Upper lobe of left lung (tissue), 6 donors: ENCODE measurements around the gene SLC8A2. TPM values are rescaled to one million over a fixed set of nuclear protein-coding genes. Genes with fewer than 3 reads are reported as not detected.
"Not testable (repeated sequence)": the region's sequence is repeated elsewhere in the genome, so short reads cannot be mapped to it uniquely, and the experiment has no call there.

ENCODE experiments used
- ATAC-seq, 2 donors: fragments of 200-7000 bp; cut with Tn5 transposase; one replicate each; pipeline ENCODE4 v1.9.1; 2022; ENCODE audit warnings: mild to moderate bottlenecking in 2 of 2, moderate library complexity in 2 of 2; ENCODE audit not compliant: low FRiP score in 2 of 2
- DNase-seq, 2 donors: peaks; one replicate each; pipeline ENCODE4 v3.0.0-alpha.2; 2019 to 2020
- H3K27ac ChIP-seq, 4 donors: fragments of 200-600 bp; sonication (generic); one replicate each; pipeline ENCODE4 v1.5.1; 2016 to 2019
- H3K27me3 ChIP-seq, 4 donors: fragments of 200-600 bp; sonication (generic); one replicate each; pipeline ENCODE4 v1.5.1; 2017 to 2019
- H3K36me3 ChIP-seq, 4 donors: fragments of 200-600 bp; sonication (generic); one replicate each; pipeline ENCODE4 v1.5.1; 2016 to 2019
- H3K4me1 ChIP-seq, 4 donors: fragments of 200-600 bp; sonication (generic); one replicate each; pipeline ENCODE4 v1.5.1; 2018 to 2019
- H3K4me3 ChIP-seq, 4 donors: fragments of 200-600 bp; sonication (generic); one replicate each; pipeline ENCODE4 v1.5.1; 2017 to 2019; ENCODE audit warnings: mild to moderate bottlenecking in 2 of 4, moderate library complexity in 1 of 4
- H3K9me3 ChIP-seq, 4 donors: fragments of 200-600 bp; sonication (generic); one replicate each; pipeline ENCODE4 v1.5.1; 2018 to 2019
- EP300 ChIP-seq, 4 donors: sonication (generic); formaldehyde crosslinking; IDR thresholded peaks; one replicate each; pipeline ENCODE4 v1.5.1; 2017; ENCODE audit warnings: antibody characterized with exemption in 4 of 4, control low read depth in 2 of 4
- POLR2A ChIP-seq, 4 donors: fragments of 450-650 bp; IDR thresholded peaks; one replicate each; pipeline ENCODE4 v1.5.1; 2016 to 2017; ENCODE audit warnings: antibody characterized with exemption in 4 of 4, mild to moderate bottlenecking in 2 of 4
- POLR2AphosphoS5 ChIP-seq, 2 donors: sonication (generic); formaldehyde crosslinking; IDR thresholded peaks; one replicate each; pipeline ENCODE4 v1.5.1; 2017; ENCODE audit warnings: antibody characterized with exemption in 2 of 2
- WGBS, 2 donors: methylation state at CpG; one replicate each; pipeline ENCODE4 v1.1.5; 2017 to 2018; 5-methylcytosine and 5-hydroxymethylcytosine counted together
- total RNA-seq, 6 donors: library from RNA; depleted of rRNA in 4 of 6; stranded (reverse); fragments of >200 nt in 4 of 6; gene quantifications; one replicate each; pipeline versions ENCODE4 v1.1.0 to v1.2.1, GENCODE V29; 2016 to 2021
- TF ChIP-seq, protein P1 (sequence below), 6 experiments: fragments of 450-650 bp in 4 of 6; fragments of 200-600 bp in 2 of 6; sonication (generic) in 2 of 6; IDR thresholded peaks; one replicate each; pipeline ENCODE4 v1.5.1; 2016 to 2019; ENCODE audit warnings: antibody characterized with exemption in 6 of 6
- donor health status: DM: no; HTN: no; CAD: no; lungs with moderate emphysema.
- donor health status: DM: no; HTN: yes; CAD: no; lungs with severe emphysema.

SLC8A2 gene
- total RNA-seq, 6 donors from 2014 or later: 0.11 to 0.64 (median 0.15) TPM; not detected in 3

DNA sequence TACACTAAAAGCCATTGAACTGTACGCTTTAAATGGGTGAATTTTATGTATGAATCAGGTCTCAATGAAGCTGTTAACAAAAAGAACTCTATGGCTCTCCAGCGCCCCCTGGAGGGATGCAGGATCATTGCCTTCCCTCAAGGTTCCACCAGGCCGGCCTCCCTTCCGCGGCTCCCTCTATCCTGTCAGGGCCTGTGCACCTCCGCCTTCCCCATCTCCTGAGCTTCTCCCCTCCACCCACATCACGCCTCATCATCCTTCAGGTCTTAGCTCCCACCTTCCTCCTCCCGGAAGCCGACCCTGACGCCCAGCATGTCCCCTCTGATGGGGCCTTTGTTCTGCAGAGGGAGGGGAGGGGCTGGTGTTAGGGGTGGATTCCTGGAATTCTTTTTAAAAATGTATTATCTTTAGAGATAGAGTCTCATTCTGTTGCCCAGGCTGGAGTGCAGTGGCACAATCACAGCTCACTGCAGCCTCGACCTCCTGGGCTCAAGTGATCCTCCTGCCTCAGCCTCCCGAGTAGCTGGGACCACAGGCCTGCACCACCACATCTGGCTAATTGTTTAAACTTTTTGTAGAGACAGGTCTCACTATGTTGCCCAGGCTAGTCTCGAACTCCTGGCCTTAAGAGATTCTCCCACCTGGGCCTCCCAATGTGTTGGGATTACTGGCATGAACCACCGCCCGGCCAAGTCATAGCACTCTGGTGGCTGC lies 80.0 kb downstream of the SLC8A2 start:
- DNase-seq (peak in 1 of 2 donors; percentile 84), ATAC-seq (peak; percentile 84 to 90)
- TF ChIP-seq POLR2AphosphoS5 (IDR thresholded peaks at IDR 0.05) (no peak), POLR2A (IDR thresholded peaks at IDR 0.05) (no peak), EP300 (IDR thresholded peaks at IDR 0.05) (no peak)
- TF ChIP-seq, protein P1, sequence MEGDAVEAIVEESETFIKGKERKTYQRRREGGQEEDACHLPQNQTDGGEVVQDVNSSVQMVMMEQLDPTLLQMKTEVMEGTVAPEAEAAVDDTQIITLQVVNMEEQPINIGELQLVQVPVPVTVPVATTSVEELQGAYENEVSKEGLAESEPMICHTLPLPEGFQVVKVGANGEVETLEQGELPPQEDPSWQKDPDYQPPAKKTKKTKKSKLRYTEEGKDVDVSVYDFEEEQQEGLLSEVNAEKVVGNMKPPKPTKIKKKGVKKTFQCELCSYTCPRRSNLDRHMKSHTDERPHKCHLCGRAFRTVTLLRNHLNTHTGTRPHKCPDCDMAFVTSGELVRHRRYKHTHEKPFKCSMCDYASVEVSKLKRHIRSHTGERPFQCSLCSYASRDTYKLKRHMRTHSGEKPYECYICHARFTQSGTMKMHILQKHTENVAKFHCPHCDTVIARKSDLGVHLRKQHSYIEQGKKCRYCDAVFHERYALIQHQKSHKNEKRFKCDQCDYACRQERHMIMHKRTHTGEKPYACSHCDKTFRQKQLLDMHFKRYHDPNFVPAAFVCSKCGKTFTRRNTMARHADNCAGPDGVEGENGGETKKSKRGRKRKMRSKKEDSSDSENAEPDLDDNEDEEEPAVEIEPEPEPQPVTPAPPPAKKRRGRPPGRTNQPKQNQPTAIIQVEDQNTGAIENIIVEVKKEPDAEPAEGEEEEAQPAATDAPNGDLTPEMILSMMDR (IDR thresholded peaks at IDR 0.05): peak; percentile 77 to 88 (median 84)
- no peak overlapping the region for H3K27ac ChIP-seq
- H3K9me3 ChIP-seq: no peaks in the 10 kb centered on the region
- no peaks in the 10 kb centered on the region for H3K36me3 ChIP-seq
- H3K4me3 ChIP-seq: no peak overlapping the region
- H3K27me3 ChIP-seq: no peaks in the 10 kb centered on the region
- H3K4me1 ChIP-seq: peaks cover 0 to 5% (median 2%) of the 10 kb centered on the region in 4 donors
- 35 to 36% methylated on average over 15 of the region's 15 CpGs for WGBS, 2 donors

DNA sequence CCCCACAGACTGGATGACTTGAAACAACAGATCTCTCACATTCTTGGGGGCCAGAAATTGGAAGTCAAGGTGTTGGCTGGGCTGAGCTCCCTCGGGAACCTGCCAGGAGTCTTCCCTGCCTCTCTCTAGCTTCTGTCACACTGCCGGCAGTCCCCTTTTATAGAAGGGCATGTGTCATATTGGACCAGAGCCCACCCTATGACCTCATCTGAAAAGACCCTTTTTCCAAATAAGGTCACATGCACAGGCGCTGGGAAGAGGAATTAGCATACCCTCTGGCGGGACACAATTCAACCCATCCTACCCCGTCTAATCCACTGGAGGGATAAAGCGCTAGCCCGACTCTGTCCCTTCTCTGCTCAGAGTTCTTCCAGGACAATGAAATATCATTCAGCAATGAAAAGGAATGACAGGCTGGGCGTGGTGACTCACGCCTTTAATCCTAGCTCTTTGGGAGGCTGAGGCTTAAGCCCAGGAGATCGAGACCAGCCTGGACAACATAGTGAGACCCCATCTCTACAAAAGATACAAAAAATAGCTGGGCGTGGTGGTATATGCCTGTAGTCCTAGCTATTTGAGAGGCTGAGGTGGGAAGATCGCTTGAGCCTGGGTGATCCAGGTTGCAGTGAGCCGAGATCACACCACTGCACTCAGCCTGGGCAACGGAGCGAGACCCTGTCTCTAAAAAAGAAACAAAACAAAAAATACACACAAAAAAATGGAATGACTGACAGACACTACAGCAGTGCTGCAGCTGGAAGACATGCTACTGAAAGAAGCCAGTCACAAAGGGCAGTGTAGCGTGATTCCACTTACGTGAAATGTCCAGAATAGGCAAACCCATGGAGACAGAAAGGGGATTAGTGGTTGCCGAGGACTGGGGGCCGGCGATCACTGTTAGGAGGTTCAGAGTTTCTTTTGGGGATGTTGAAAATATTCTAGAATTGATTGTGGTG lies 80.9 kb downstream of the SLC8A2 start:
- Histone ChIP-seq H3K27ac (peak overlapping the region; percentile 41 to 88 (median 73)), H3K4me1 (peaks cover 0 to 5% (median 2%) of the 10 kb centered on the region in 4 donors), H3K4me3 (no peak overlapping the region), H3K9me3 (no peaks in the 10 kb centered on the region), H3K36me3 (no peaks in the 10 kb centered on the region), H3K27me3 (no peaks in the 10 kb centered on the region)
- 80 to 81% methylated on average over 20 of the region's 20 CpGs for WGBS, 2 donors
- no peak for ATAC-seq
- no peak for DNase-seq
- TF ChIP-seq, protein P1 (IDR thresholded peaks at IDR 0.05): no peak
- no peak for TF ChIP-seq POLR2A (IDR thresholded peaks at IDR 0.05)
- TF ChIP-seq EP300 (IDR thresholded peaks at IDR 0.05): no peak
- TF ChIP-seq POLR2AphosphoS5 (IDR thresholded peaks at IDR 0.05): no peak

DNA sequence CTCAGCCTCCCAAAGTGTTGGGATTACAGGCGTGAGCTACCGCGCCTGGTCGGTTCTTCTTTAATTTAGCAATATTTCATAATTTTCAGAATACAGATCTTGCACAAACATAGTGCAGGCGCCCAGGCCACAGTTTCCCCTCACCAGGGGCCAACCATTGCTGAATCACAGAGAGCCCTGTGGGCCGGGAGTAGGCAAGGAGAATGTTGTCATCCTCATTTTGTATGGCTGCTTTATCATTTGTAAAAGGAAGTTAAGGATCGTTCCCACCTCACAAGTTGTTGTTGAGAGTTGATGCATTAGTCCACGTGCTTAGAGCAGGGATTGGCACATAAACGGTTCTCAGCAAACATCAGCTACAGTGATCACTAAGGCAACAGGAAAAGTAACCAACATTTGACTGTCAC lies 82.5 kb downstream of the SLC8A2 start:
- DNase-seq: peak in 1 of 2 donors; percentile 73
- H3K4me1 ChIP-seq: peaks cover 0 to 5% (median 2%) of the 10 kb centered on the region in 4 donors

DNA sequence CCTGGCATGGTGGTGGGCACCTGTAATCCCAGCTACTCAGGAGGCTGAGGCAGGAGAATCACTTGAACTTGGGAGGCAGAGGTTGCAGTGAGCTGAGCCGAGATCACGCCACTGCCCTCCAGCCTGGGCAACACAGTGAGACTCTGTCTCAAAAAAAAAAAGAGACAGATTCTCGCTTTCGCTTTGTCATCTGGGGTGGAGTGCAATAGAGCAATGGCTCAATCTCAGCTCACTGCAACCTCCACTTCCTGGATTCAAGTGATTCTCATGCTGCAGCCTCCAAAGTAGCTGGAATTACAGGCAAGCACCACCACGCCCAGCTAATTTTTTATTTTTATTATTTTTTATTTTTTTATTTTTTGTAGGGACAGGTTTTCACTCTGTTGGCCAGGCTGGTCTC lies 83.0 kb downstream of the SLC8A2 start:
- H3K4me3 ChIP-seq, H3K27me3 ChIP-seq, H3K9me3 ChIP-seq, H3K4me1 ChIP-seq, H3K36me3 ChIP-seq: not testable (repeated sequence)
- peak in 1 of 2 donors; percentile 48 for DNase-seq
- peak overlapping the region; percentile 63 to 88 (median 79) for H3K27ac ChIP-seq
- ATAC-seq: peak; percentile 60 to 69
- WGBS, 2 donors: 76 to 80% methylated on average over 5 of the region's 5 CpGs

More for the DNA sequence above, 82.5 kb downstream of the SLC8A2 start:
- peak overlapping the region; percentile 63 to 88 (median 80) for H3K27ac ChIP-seq
- H3K9me3 ChIP-seq: no peaks in the 10 kb centered on the region
- no peak overlapping the region for H3K4me3 ChIP-seq
- H3K27me3 ChIP-seq: peaks cover 0 to 3% (median 0%) of the 10 kb centered on the region in 4 donors
- 46 to 56% methylated on average over 9 of the region's 9 CpGs for WGBS, 2 donors
- ATAC-seq: peak; percentile 77 to 83
- no peaks in the 10 kb centered on the region for H3K36me3 ChIP-seq
- peak in 1 of 4 donors; percentile 35 for TF ChIP-seq POLR2A (IDR thresholded peaks at IDR 0.05)
- TF ChIP-seq POLR2AphosphoS5 (IDR thresholded peaks at IDR 0.05): peak; percentile 23 to 81
- TF ChIP-seq EP300 (IDR thresholded peaks at IDR 0.05): peak in 1 of 4 donors; percentile 18
- TF ChIP-seq, protein P1 (IDR thresholded peaks at IDR 0.05): no peak

DNA sequence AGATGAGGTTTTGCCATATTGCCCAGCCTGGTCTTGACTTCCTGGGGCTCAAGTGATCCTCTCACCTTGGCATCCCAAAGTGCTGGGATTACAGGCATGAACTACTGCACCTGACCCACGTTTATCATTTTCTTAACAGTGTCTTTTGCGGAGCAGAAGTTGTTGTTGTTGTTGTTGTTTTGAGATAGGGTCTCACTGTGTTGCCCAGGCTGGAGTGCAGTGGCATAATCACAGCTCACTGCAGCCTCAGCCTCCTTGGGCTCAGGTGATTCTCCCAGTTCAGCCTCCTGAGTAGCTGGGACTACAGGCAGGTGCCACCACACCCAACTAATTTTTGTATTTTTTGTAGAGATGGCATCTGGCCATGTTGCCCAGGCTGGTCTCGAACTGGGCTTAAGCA lies 84.1 kb downstream of the SLC8A2 start:
- peak overlapping the region in 1 of 4 donors; percentile 88 for H3K27ac ChIP-seq
- not testable (repeated sequence) for ATAC-seq, H3K9me3 ChIP-seq, H3K27me3 ChIP-seq, H3K4me3 ChIP-seq, DNase-seq, H3K36me3 ChIP-seq, H3K4me1 ChIP-seq
- 68 to 85% methylated on average over 3 of the region's 3 CpGs for WGBS, 2 donors

DNA sequence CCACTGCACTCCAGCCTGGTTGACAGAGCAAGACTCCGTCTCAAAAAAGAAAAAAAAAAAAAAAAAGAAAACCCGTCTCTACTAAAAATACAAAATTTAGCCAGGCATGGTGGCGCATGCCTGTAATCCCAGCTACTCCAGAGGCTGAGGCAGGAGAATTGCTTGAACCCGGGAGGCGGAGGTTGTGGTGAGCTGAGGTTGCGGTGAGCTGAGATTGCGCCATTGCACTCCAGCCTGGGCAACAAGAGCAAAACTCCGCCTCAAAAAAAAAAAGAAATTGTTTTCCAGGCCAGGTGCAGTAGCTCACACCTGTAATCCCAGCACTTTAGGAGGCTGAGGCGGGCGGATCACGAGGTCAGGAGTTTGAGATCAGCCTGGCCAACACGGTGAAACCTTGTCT lies 85.1 kb downstream of the SLC8A2 start:
- WGBS, 2 donors: 63 to 89% methylated on average over 12 of the region's 12 CpGs
- H3K9me3 ChIP-seq, H3K4me3 ChIP-seq, H3K27me3 ChIP-seq, ATAC-seq: not testable (repeated sequence)
- DNase-seq: peak in 1 of 2 donors; percentile 37
- peaks cover 0 to 10% (median 6%) of the 10 kb centered on the region in 4 donors for H3K36me3 ChIP-seq
- H3K27ac ChIP-seq: peak overlapping the region in 1 of 4 donors; percentile 88
- peaks cover 0 to 12% (median 7%) of the 10 kb centered on the region in 4 donors for H3K4me1 ChIP-seq

DNA sequence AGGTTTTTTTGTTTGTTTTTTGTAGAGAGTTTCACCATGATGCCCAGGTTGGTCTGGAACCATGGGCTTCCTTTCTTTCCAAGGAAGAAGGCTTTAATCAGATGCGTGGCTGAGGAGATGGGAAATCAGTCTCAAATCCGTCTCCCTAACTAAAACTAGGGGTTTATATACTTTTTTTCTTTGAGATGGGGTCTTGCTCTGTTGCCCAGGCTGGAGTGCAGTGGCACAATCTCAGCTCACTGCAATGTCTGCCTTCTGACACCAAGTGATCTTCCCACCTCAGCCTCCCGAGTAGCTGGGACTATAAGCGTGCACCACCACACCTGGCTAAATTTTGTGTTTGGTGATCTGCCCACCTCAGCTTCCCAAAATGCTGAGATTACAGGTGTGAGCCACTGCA lies 87.2 kb downstream of the SLC8A2 start:
- H3K9me3 ChIP-seq, H3K27ac ChIP-seq, DNase-seq, H3K27me3 ChIP-seq, ATAC-seq, H3K4me3 ChIP-seq: not testable (repeated sequence)
- Histone ChIP-seq H3K36me3 (peaks cover 0 to 31% (median 27%) of the 10 kb centered on the region in 4 donors), H3K4me1 (peaks cover 0 to 10% (median 7%) of the 10 kb centered on the region in 4 donors)
- 88 to 93% methylated on average over 4 of the region's 4 CpGs for WGBS, 2 donors

DNA sequence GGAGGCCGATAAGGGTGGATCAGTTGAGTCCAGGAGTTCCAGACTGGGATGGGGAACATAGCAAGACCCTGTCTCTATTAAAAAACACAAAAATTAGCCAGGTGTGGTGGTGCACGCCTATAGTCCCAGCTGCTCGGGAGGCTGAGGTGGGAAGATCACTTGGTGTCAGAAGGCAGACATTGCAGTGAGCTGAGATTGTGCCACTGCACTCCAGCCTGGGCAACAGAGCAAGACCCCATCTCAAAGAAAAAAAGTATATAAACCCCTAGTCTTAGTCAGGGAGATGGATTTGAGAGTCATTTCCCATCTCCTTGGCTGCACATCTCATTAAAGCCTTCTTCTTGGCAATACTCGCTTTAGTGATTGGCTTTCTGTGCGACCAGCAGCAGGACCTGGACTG lies 87.8 kb downstream of the SLC8A2 start:
- WGBS, 2 donors: 86 to 89% methylated on average over 5 of the region's 5 CpGs
- not testable (repeated sequence) for ATAC-seq, H3K27me3 ChIP-seq, H3K9me3 ChIP-seq, H3K4me3 ChIP-seq, DNase-seq
- Histone ChIP-seq H3K27ac (peak overlapping the region in 1 of 4 donors; percentile 23), H3K36me3 (peaks cover 0 to 37% (median 31%) of the 10 kb centered on the region in 4 donors), H3K4me1 (peaks cover 0 to 10% (median 6%) of the 10 kb centered on the region in 4 donors)
